RWPE1 (cell line): ENCODE data around the gene USPL1.

Experiments used
- CTCF ChIA-PET: fragments of 350-600 bp; sonication (Branson Sonifier 250); formaldehyde crosslinking; extraction: SDS; loops from one replicate; lab custom pipeline; 2021; lab: Yijun Ruan, JAX
- POLR2A ChIA-PET: fragments of 400-600 bp; formaldehyde crosslinking; extraction: SDS; loops from one replicate; lab custom pipeline; 2020; ENCODE audit warnings: antibody characterized with exemption; ENCODE audit not compliant: low non-redundant PET; lab: Yijun Ruan, JAX
- DNase-seq: peaks from one replicate; pipeline ENCODE4 v3.0.0; 2012; ENCODE audit warnings: low spot score
- H3K27ac ChIP-seq: fragments of 450-650 bp; 2 replicates; pipeline ENCODE4 v1.5.1; 2017
- CTCF ChIP-seq: fragments of 450-650 bp; conservative IDR thresholded peaks from 2 replicates; pipeline ENCODE4 v1.5.1; 2017; ENCODE audit warnings: low read depth, mild to moderate bottlenecking

Gene USPL1

GRCh38 chr13:30704596-30704995, 86.9 kb downstream of the USPL1 start:
- CTCF ChIA-PET, result interaction anchor here (0.6 to 0.7 kb wide), 2 partner anchors 9 to 15 kb away, joined by 3 read pairs; no protein-coding TSS in a partner anchor

DNA sequence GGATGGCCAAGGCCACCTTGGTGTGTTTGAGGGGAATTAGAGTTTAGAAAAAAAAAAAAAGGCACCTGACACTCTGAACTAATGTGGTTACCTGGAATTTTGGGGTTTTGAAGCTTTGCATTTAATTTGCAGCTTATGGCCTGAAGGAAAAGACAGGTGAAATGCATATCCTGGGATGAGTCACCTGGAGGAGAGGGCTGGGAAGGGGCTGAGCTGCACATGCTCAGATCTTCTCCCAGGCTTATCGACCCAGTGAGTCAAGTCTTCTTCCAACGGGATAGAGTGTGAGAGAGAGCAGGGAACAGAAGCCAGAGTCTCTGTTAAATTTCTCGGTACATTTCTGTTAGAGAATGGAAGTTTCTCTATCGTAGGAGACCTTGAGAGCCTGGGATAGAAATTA, 88.0 kb downstream of the USPL1 start:
- H3K27ac ChIP-seq, result no peak overlapping the region
- no peak for TF ChIP-seq CTCF
- ChIA-PET POLR2A (no interaction called here), CTCF (interaction anchor here (0.6 to 0.8 kb wide), 2 partner anchors 13 to 91 kb away, joined by 3 read pairs; no protein-coding TSS in a partner anchor)
- peak; percentile 58 for DNase-seq

More at GRCh38 chr13:30704596-30704995, 86.9 kb downstream of the USPL1 start:
- no peak for DNase-seq
- H3K27ac ChIP-seq, result no peak overlapping the region
- no peak for TF ChIP-seq CTCF
- POLR2A ChIA-PET, result no interaction called here

DNA sequence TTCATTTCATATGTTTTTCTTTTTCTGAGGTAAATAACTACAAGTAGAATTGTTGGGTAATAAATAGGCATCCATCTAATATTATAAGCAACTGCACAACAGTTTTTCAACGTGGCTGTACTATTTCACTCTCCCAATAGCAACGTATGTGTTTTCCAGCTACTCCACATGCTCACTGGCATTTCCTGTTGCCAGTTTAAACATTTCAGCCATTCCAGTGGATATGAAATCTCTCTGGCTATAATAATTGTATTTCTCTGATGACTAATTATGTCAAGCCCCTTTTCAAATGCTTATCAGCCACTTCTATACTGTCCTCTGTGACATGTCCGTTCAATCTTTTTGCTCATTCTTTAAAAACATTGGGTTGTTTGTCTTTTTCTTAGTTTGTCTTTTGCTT, 90.8 kb downstream of the USPL1 start:
- no peak for DNase-seq
- no peak overlapping the region for H3K27ac ChIP-seq
- ChIA-PET POLR2A (no interaction called here), CTCF (no interaction called here)
- TF ChIP-seq CTCF, result no peak
